IMR-90 (cell line): ENCODE results near the gene B3GNT5.

Experiments
- MAFK ChIP-seq: IDR thresholded peaks from 2 replicates; pipeline ENCODE4 v1.6.1; 2012; ENCODE audit warnings: low read depth, low read length, improper control_type of control experiment
- POLR2A ChIP-seq: IDR thresholded peaks from 2 replicates; pipeline ENCODE4 v1.6.1; 2012; ENCODE audit warnings: mild to moderate bottlenecking, low read depth, low read length
- RAD21 ChIP-seq: IDR thresholded peaks from 2 replicates; pipeline ENCODE4 v1.6.1; 2012; ENCODE audit warnings: low read length, improper control_type of control experiment
- TF ChIP-seq, protein P1 (sequence below): conservative IDR thresholded peaks from 2 replicates; pipeline ENCODE4 v1.5.1; 2012; ENCODE audit warnings: mild to moderate bottlenecking, low read depth, low read length, improper control_type of control experiment

DNA sequence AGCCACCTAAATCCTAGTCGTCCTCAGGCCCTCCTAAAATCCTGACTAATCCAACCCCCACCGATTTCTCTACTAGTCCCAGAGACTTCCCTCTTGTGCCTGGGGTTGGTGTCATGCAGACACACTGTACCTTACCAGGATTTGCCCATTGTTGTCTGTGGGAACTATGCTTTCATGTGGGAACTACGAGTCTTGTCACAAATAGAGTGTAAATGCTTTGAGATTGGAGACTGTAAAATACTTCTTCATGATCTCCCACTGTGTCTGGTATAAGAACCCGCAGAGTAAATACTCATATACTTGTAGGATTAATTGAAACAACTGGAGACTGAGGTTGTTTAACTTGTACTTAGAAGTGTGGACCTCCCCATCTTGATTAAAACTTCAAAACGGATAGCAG lies 11.2 kb downstream of the B3GNT5 start:
- TF ChIP-seq, protein P1, sequence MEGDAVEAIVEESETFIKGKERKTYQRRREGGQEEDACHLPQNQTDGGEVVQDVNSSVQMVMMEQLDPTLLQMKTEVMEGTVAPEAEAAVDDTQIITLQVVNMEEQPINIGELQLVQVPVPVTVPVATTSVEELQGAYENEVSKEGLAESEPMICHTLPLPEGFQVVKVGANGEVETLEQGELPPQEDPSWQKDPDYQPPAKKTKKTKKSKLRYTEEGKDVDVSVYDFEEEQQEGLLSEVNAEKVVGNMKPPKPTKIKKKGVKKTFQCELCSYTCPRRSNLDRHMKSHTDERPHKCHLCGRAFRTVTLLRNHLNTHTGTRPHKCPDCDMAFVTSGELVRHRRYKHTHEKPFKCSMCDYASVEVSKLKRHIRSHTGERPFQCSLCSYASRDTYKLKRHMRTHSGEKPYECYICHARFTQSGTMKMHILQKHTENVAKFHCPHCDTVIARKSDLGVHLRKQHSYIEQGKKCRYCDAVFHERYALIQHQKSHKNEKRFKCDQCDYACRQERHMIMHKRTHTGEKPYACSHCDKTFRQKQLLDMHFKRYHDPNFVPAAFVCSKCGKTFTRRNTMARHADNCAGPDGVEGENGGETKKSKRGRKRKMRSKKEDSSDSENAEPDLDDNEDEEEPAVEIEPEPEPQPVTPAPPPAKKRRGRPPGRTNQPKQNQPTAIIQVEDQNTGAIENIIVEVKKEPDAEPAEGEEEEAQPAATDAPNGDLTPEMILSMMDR: no peak
- TF ChIP-seq RAD21: no peak
- TF ChIP-seq POLR2A: no peak
- no peak for TF ChIP-seq MAFK
